ENCODE measurements around the gene LAMB3. TPM values are rescaled to one million over a fixed set of nuclear protein-coding genes. Genes with fewer than 3 reads are reported as not detected.

LAMB3 gene
- total RNA-seq (2022; extraction: Qiagen RNA extraction; ENCODE audit: low read depth), result 18.3 to 22.7 TPM (median 19.3 TPM) in 5 replicates

GRCh38 chr1:209652121-209652735 is at the start of gene LAMB3:
Gene LAMB3, minus strand, starts transcription at chr1:209652425. Its CDS starts 1,481 bp downstream, at chr1:209650944.

GRCh38 chr1:209674957-209675564 is 22.8 kb upstream of the LAMB3 start, which contains the start of gene G0S2:
Gene G0S2, plus strand, starts transcription at chr1:209675412. Its CDS starts 273 bp downstream, at chr1:209675685.

DNA sequence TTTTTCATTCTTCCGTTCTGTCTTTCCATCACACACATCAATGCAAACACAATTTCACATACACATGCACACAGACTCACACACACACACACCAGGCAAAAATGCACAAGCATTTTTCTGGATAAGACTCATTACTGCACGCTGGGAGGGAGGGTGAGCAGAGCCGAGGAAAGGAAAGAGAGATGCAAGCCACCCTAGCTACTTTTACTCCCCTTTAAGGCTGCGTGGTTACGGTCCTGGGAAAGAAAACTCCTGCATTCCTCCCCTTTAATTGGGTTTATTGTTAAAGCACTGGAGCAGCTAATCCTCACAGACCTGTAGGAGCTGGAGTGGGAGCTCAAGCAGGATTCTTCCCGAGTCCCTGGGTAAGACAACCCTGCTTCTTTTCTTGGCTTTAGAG is 68.8 kb downstream of the LAMB3 start, which contains the start of gene CAMK1G:
Gene CAMK1G (plus strand): TSS at position 307 of the 400 bp plus-strand sequence. CDS start 11,270 bp downstream, outside the sequence.

Other genes with a start within 250 kb of the LAMB3 start
- 0.16 to 0.51 TPM (median 0.26 TPM) in 5 replicates for gene CAMK1G, start 68.7 kb downstream of the LAMB3 start, total RNA-seq (2022; extraction: Qiagen RNA extraction; ENCODE audit: low read depth)
- gene G0S2, start 23.0 kb upstream of the LAMB3 start, total RNA-seq (2022; extraction: Qiagen RNA extraction; ENCODE audit: low read depth), result 3.0 to 4.7 TPM (median 3.4 TPM) in 5 replicates
- gene HSD11B1, start 52.4 kb upstream of the LAMB3 start, total RNA-seq (2022; extraction: Qiagen RNA extraction; ENCODE audit: low read depth), result 0.09 to 0.65 TPM (median 0.26 TPM) in 3 of 5 replicates, not detected in the others
- not detected in 5 replicates for gene TRAF3IP3, start 103.6 kb upstream of the LAMB3 start, total RNA-seq (2022; extraction: Qiagen RNA extraction; ENCODE audit: low read depth)
- 1.1 to 1.6 TPM (median 1.6 TPM) in 5 replicates for gene C1orf74, start 132.1 kb upstream of the LAMB3 start, total RNA-seq (2022; extraction: Qiagen RNA extraction; ENCODE audit: low read depth)
- 0.09 to 0.16 TPM (median 0.13 TPM) in 5 replicates for gene IRF6, start 153.7 kb upstream of the LAMB3 start, total RNA-seq (2022; extraction: Qiagen RNA extraction; ENCODE audit: low read depth)
- gene UTP25, start 175.5 kb upstream of the LAMB3 start, total RNA-seq (2022; extraction: Qiagen RNA extraction; ENCODE audit: low read depth), result 9.7 to 10.8 TPM (median 10.2 TPM) in 5 replicates

Data from A549 treated with GW870086 at 1 μM for 4 hours (cell line).